Tibial nerve (tissue), 3 donors: Measurements from ENCODE around the gene RPL3.

Source experiments
- CTCF ChIP-seq, 5 experiments: fragments of 200-600 bp in 3 of 5; fragments of 450-650 bp in 2 of 5; sonication (generic) in 3 of 5; IDR thresholded peaks; one replicate each; pipeline ENCODE4 v1.5.1; 2016 to 2019; ENCODE audit warnings: antibody characterized with exemption in 5 of 5, mild to moderate bottlenecking in 3 of 5, moderate library complexity in 2 of 5
- POLR2A ChIP-seq, 2 donors: fragments of 450-650 bp; IDR thresholded peaks; one replicate each; pipeline ENCODE4 v1.6.1; 2017; ENCODE audit warnings: antibody characterized with exemption in 2 of 2, mild to moderate bottlenecking in 2 of 2, moderate library complexity in 2 of 2

GRCh38 chr22:39355080-39355479 is 35.7 kb upstream of the RPL3 start:
- no peak for TF ChIP-seq CTCF (IDR thresholded peaks at IDR 0.05)
- no peak for TF ChIP-seq POLR2A (IDR thresholded peaks at IDR 0.05)
